Karpas-422 (cell line): Measurements from ENCODE around the gene PLPPR3. TPM values are rescaled to one million over a fixed set of nuclear protein-coding genes. Genes with fewer than 3 reads are reported as not detected.
"Not testable (repeated sequence)": the region's sequence is repeated elsewhere in the genome, so short reads cannot be mapped to it uniquely, and the experiment has no call there.

ENCODE experiments used
- DNase-seq: peaks from one replicate; pipeline ENCODE4 v3.0.0-alpha.2; 2015
- H2AFZ ChIP-seq: fragments of 200-600 bp; sonication (generic); 2 replicates; pipeline ENCODE4 v1.6.1; 2014; ENCODE audit warnings: antibody characterized with exemption, low read length, mixed read lengths
- H3K27ac ChIP-seq: fragments of 200-600 bp; sonication (generic); 2 replicates; pipeline ENCODE4 v1.5.1; 2014; ENCODE audit warnings: mild to moderate bottlenecking, low read length, moderate library complexity
- H3K27me3 ChIP-seq: fragments of 200-600 bp; sonication (generic); 2 replicates; pipeline ENCODE4 v1.6.1; 2014; ENCODE audit warnings: low read length, mixed read lengths
- H3K36me3 ChIP-seq: fragments of 200-600 bp; sonication (generic); 2 replicates; pipeline ENCODE4 v1.6.1; 2014; ENCODE audit warnings: low read length, mixed read lengths; ENCODE audit not compliant: insufficient read depth
- H3K4me1 ChIP-seq: fragments of 200-600 bp; sonication (generic); 2 replicates; pipeline ENCODE4 v1.6.1; 2014; ENCODE audit warnings: mild to moderate bottlenecking, low read length, mixed read lengths
- H3K4me2 ChIP-seq: fragments of 200-600 bp; sonication (generic); 2 replicates; pipeline ENCODE4 v1.6.1; 2014; ENCODE audit warnings: low read length, low read depth, mild to moderate bottlenecking; ENCODE audit not compliant: poor library complexity, severe bottlenecking
- H3K4me3 ChIP-seq: fragments of 200-600 bp; sonication (generic); 2 replicates; pipeline ENCODE4 v1.5.1; 2014; ENCODE audit warnings: mild to moderate bottlenecking, antibody characterized with exemption, low read length, mixed read lengths
- H3K79me2 ChIP-seq: fragments of 200-600 bp; sonication (generic); 2 replicates; pipeline ENCODE4 v1.6.1; 2014; ENCODE audit warnings: mild to moderate bottlenecking, low read length, mixed read lengths
- H3K9ac ChIP-seq: fragments of 200-600 bp; sonication (generic); 2 replicates; pipeline ENCODE4 v1.6.0; 2014; ENCODE audit warnings: low read length
- H3K9me2 ChIP-seq: fragments of 200-600 bp; sonication (generic), shearing (Covaris generic); replicated peaks from 2 replicates; pipeline ENCODE4 v1.6.0; 2014; ENCODE audit warnings: mild to moderate bottlenecking, low read length, moderate library complexity; ENCODE audit not compliant: insufficient read depth
- H3K9me3 ChIP-seq: fragments of 300-700, 200-600 bp; sonication (generic); 2 replicates; pipeline ENCODE4 v1.6.1; 2014; ENCODE audit warnings: low read length, mixed read lengths
- H4K20me1 ChIP-seq: fragments of 200-600 bp; sonication (generic); 2 replicates; pipeline ENCODE4 v1.6.1; 2014; ENCODE audit warnings: mild to moderate bottlenecking, antibody characterized with exemption, low read length, low read depth; ENCODE audit not compliant: insufficient read depth
- total RNA-seq: library from RNA; depleted of rRNA; stranded (reverse); fragments of >200 nt; shearing (Covaris generic); gene quantifications from 2 replicates; pipeline ENCODE4 v1.2.3, GENCODE V29; 2014; ENCODE audit warnings: low replicate concordance

Gene PLPPR3
- total RNA-seq, 1 experiment from 2014 or later = not detected

DNA sequence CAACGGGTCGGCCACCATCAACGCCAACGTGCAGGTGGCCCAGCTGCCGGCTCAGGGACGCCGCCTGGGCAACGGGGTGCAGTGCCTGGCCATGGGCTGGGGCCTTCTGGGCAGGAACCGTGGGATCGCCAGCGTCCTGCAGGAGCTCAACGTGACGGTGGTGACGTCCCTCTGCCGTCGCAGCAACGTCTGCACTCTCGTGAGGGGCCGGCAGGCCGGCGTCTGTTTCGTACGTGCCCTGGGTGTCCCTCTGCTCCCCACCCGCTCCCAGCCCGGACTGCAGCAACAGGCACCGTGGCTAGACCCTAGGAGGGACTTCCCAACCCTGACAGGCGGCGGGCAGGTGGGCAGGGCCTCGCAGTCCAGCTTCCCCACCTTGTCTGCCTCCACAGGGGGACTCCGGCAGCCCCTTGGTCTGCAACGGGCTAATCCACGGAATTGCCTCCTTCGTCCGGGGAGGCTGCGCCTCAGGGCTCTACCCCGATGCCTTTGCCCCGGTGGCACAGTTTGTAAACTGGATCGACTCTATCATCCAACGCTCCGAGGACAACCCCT, 33.9 kb upstream of the PLPPR3 start:
- no peak overlapping the region for H3K4me3 ChIP-seq
- H3K4me2 ChIP-seq = no peak overlapping the region
- H4K20me1 ChIP-seq = no peaks in the 10 kb centered on the region
- no peaks in the 10 kb centered on the region for H3K79me2 ChIP-seq
- no peak overlapping the region for H3K27ac ChIP-seq
- H3K27me3 ChIP-seq = no peaks in the 10 kb centered on the region
- no peak overlapping the region for H2AFZ ChIP-seq
- DNase-seq = no peak
- H3K36me3 ChIP-seq = no peaks in the 10 kb centered on the region
- H3K9me3 ChIP-seq = no peaks in the 10 kb centered on the region
- no peaks in the 10 kb centered on the region for H3K9me2 ChIP-seq
- H3K9ac ChIP-seq = no peak overlapping the region
- H3K4me1 ChIP-seq = 0 out of 2 replicates have a peak, but pooled peaks cover 1% of the 10 kb centered on the region

DNA sequence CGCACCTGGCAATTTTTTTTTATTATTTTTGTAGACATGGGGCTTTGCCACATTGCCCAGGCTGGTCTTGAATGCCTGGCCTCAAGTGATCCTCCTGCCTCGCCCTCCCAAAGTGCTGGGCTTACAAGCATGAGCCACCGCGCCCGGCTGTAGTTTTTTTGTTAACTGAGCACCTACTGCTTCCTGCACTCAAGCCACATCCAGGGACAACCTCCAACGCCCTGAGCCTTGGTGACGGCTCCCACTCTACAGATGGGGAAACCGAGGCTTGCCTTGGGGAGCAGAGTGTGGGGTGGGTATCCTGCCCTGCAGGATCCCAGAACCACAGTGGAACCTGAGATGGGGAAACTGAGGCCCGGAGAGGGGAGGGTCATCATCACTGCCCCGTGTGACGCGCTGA, 33.4 kb upstream of the PLPPR3 start:
- Histone ChIP-seq H3K9me3 (no peaks in the 10 kb centered on the region), H3K9ac (no peak overlapping the region), H3K27me3 (no peaks in the 10 kb centered on the region), H3K4me2 (no peak overlapping the region), H3K9me2 (no peaks in the 10 kb centered on the region), H3K27ac (no peak overlapping the region), H4K20me1 (no peaks in the 10 kb centered on the region), H3K4me1 (no peaks in the 10 kb centered on the region), H3K4me3 (no peak overlapping the region), H3K36me3 (no peaks in the 10 kb centered on the region), H2AFZ (no peak overlapping the region), H3K79me2 (no peaks in the 10 kb centered on the region)
- DNase-seq = no peak

DNA sequence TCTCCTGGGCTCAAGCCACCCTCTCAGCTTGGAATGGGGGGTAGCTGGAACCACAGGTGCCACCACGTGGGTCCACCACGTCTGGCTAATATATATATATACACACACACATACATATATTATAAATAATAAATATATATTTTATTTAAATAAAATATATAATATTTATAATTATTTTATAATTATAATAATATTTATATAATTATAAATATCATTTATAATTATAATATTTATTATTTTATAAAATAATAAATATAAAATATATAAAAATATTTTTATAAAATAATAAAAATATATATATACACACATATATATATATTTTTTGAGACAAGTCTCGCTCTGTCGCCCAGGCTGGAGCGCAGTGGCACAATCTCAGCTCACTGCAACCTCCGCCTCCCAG, 32.8 kb upstream of the PLPPR3 start:
- no peaks in the 10 kb centered on the region for H3K79me2 ChIP-seq
- no peaks in the 10 kb centered on the region for H3K9me2 ChIP-seq
- no peaks in the 10 kb centered on the region for H3K27me3 ChIP-seq

DNA sequence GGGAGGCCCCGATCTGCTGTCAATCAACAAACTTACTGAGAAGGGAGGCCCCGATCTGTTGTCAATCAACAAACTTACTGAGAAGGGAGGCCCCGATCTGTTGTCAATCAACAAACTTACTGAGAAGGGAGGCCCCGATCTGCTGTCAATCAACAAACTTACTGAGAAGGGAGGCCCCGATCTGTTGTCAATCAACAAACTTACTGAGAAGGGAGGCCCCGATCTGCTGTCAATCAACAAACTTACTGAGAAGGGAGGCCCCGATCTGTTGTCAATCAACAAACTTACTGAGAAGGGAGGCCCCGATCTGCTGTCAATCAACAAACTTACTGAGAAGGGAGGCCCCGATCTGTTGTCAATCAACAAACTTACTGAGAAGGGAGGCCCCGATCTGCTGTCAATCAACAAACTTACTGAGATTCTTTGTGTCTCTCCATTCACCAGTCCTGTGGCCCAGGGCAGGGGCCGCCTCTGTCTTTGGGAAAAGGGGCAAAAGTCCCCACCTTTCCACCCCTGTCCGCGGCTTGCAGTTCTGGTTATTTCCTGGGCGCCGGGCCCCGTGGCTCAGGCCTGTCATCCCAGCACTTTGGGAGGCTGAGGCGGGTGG, 32.0 kb upstream of the PLPPR3 start:
- H3K79me2 ChIP-seq, H3K9me2 ChIP-seq, DNase-seq, H3K4me2 ChIP-seq, H3K27me3 ChIP-seq, H3K9me3 ChIP-seq, H4K20me1 ChIP-seq, H3K4me3 ChIP-seq, H3K27ac ChIP-seq, H2AFZ ChIP-seq, H3K4me1 ChIP-seq, H3K36me3 ChIP-seq, H3K9ac ChIP-seq: not testable (repeated sequence)

More for the DNA sequence above, 32.8 kb upstream of the PLPPR3 start:
- Histone ChIP-seq H2AFZ (no peak overlapping the region), H4K20me1 (no peaks in the 10 kb centered on the region), H3K36me3 (no peaks in the 10 kb centered on the region), H3K4me3 (no peak overlapping the region), H3K4me2 (no peak overlapping the region), H3K27ac (no peak overlapping the region), H3K4me1 (no peaks in the 10 kb centered on the region), H3K9me3 (no peaks in the 10 kb centered on the region), H3K9ac (no peak overlapping the region)
- peak; percentile 56 for DNase-seq

DNA sequence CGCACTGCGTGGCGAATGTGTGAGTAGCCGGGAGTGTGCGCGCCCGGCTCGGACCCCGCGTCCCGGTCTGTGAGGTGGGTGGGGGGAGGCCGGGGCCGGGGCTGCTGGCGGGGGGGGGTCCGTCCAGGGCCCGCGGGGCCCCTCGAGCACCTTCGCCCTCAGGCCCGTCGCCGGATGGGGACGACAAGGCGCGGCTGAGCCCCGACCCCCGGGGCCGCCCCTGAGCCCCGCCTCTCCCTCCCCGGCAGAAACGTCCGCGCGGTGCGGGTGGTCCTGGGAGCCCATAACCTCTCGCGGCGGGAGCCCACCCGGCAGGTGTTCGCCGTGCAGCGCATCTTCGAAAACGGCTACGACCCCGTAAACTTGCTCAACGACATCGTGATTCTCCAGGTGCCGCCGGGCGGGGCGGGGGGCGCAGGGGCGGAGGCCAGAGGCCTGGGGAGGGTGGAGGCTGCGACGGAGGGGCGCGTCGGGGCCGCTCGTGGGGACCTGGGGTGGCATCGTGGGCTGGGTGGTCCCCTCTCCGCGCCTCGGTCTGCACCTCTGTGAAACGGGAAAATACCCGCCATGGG, 31.3 kb upstream of the PLPPR3 start:
- Histone ChIP-seq H4K20me1 (no peaks in the 10 kb centered on the region), H2AFZ (no peak overlapping the region), H3K4me2 (no peak overlapping the region), H3K4me3 (no peak overlapping the region), H3K27ac (no peak overlapping the region), H3K9ac (no peak overlapping the region), H3K27me3 (no peaks in the 10 kb centered on the region), H3K36me3 (no peaks in the 10 kb centered on the region), H3K9me2 (no peaks in the 10 kb centered on the region), H3K9me3 (no peaks in the 10 kb centered on the region), H3K4me1 (no peaks in the 10 kb centered on the region), H3K79me2 (no peaks in the 10 kb centered on the region)
- no peak for DNase-seq

DNA sequence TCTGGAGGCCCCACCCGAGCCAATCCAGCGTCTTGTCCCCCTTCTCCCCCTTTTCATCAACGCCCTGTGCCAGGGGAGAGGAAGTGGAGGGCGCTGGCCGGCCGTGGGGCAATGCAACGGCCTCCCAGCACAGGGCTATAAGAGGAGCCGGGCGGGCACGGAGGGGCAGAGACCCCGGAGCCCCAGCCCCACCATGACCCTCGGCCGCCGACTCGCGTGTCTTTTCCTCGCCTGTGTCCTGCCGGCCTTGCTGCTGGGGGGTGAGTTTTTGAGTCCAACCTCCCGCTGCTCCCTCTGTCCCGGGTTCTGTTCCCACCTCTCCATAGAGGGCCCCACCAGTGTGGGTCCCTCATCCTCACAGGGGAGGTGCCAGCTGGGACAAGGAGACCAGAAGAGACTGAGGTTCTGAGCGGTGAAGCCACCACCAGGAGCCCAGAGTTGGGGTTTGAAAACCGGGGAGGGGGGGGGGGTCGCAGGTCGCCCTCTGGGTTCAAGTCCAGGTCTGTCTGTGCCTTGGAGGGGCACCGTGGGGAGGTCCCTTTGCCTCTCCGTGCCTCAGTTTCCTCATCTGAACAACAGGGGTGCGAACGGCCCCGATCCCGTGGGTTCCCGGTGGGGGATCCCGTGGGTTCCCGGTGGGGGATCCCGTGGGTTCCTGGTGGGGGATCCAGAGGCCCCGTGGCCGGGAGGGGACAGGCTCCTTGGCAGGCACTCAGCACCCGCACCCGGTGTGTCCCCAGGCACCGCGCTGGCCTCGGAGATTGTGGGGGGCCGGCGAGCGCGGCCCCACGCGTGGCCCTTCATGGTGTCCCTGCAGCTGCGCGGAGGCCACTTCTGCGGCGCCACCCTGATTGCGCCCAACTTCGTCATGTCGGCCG, 30.6 kb upstream of the PLPPR3 start, which contains the start of gene ELANE:
Gene ELANE (plus strand): TSS at position 168 of the 878 bp plus-strand sequence. CDS start 26 bp downstream, at position 194.
- no peak within 1 kb of the TSS for H3K27ac ChIP-seq
- DNase-seq = no peak
- H4K20me1 ChIP-seq = no peaks in the 10 kb centered on the region
- no peak within 1 kb of the TSS for H3K4me2 ChIP-seq
- H3K4me3 ChIP-seq = no peak within 1 kb of the TSS
- no peaks in the 10 kb centered on the region for H3K9me2 ChIP-seq
- H2AFZ ChIP-seq = no peak within 1 kb of the TSS
- no peaks in the 10 kb centered on the region for H3K4me1 ChIP-seq
- no peaks in the 10 kb centered on the region for H3K9me3 ChIP-seq
- no peak within 1 kb of the TSS for H3K9ac ChIP-seq
- H3K36me3 ChIP-seq = no peaks in the 10 kb centered on the region
- H3K27me3 ChIP-seq = no peaks in the 10 kb centered on the region
- H3K79me2 ChIP-seq = no peaks in the 10 kb centered on the region

DNA sequence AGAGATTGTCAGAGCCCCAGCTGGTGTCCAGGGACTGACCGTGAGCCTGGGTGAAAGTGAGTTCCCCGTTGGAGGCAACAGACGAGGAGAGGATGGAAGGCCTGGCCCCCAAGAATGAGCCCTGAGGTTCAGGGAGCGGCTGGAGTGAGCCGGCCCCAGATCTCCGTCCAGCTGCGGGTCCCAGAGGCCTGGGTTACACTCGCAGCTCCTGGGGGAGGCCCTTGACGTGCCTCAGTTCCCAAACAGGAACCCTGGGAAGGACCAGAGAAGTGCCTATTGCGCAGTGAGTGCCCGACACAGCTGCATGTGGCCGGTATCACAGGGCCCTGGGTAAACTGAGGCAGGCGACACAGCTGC, 29.2 kb upstream of the PLPPR3 start:
- no peaks in the 10 kb centered on the region for H3K36me3 ChIP-seq
- H2AFZ ChIP-seq = no peak overlapping the region
- H3K4me1 ChIP-seq = no peaks in the 10 kb centered on the region
- no peak overlapping the region for H3K4me2 ChIP-seq
- H3K27ac ChIP-seq = no peak overlapping the region
- no peaks in the 10 kb centered on the region for H3K9me3 ChIP-seq
- H3K4me3 ChIP-seq = no peak overlapping the region
- no peaks in the 10 kb centered on the region for H3K9me2 ChIP-seq
- no peaks in the 10 kb centered on the region for H3K27me3 ChIP-seq
- H3K9ac ChIP-seq = no peak overlapping the region
- DNase-seq = no peak
- no peaks in the 10 kb centered on the region for H3K79me2 ChIP-seq
- H4K20me1 ChIP-seq = no peaks in the 10 kb centered on the region
